IMR-90 (cell line): ENCODE data around the gene PCSK6. TPM values are rescaled to one million over a fixed set of nuclear protein-coding genes. Genes with fewer than 3 reads are reported as not detected.

ENCODE experiments used
- ATAC-seq: fragments of 200-7000 bp; cut with Tn5 transposase; 2 replicates; pipeline ENCODE4 v1.9.1; 2020; ENCODE audit warnings: low read depth, mild to moderate bottlenecking, moderate library complexity
- BruUV-seq: library from RNA; stranded (reverse); fragments of 400-500 nt; replicated peaks from 2 replicates; lab custom pipeline; 2021; lab: Mats Ljungman, UMichigan
- CTCF ChIA-PET: fragments of 300-600 bp; formaldehyde crosslinking; extraction: SDS; loops from one replicate; lab custom pipeline; 2021; ENCODE audit warnings: antibody characterized with exemption; lab: Yijun Ruan, JAX
- POLR2A ChIA-PET: fragments of 300-600 bp; sonication (Branson Sonifier 250); formaldehyde crosslinking; loops from one replicate; lab custom pipeline; 2022; ENCODE audit warnings: antibody characterized with exemption; ENCODE audit not compliant: unreplicated experiment; lab: Charles Lee
- DNase-seq: peaks from one replicate; pipeline ENCODE4 v3.0.0; 2013
- H2AFZ ChIP-seq: replicated peaks from 2 replicates; pipeline ENCODE3; 2013; ENCODE audit warnings: low read length, mild to moderate bottlenecking; ENCODE audit not compliant: poor library complexity
- H2AK5ac ChIP-seq: 2 replicates; pipeline ENCODE4 v1.6.1; 2013; ENCODE audit warnings: low read depth, low read length, inconsistent platforms
- H2AK9ac ChIP-seq: replicated peaks from 2 replicates; pipeline ENCODE3; 2013; ENCODE audit warnings: mild to moderate bottlenecking, low read depth, low read length, moderate library complexity; ENCODE audit not compliant: poor library complexity
- H2BK120ac ChIP-seq: 2 replicates; pipeline ENCODE4 v1.6.1; 2013; ENCODE audit warnings: low read depth, low read length, inconsistent platforms
- H2BK15ac ChIP-seq: 3 replicates; pipeline ENCODE4 v1.6.1; 2013; ENCODE audit warnings: low read depth, low read length, inconsistent platforms
- H2BK20ac ChIP-seq: 2 replicates; pipeline ENCODE4 v1.6.1; 2013; ENCODE audit warnings: low read depth, mild to moderate bottlenecking, inconsistent platforms, low read length, moderate library complexity
- H2BK5ac ChIP-seq: 2 replicates; pipeline ENCODE4 v1.6.1; 2013; ENCODE audit warnings: mild to moderate bottlenecking, low read depth, low read length, inconsistent platforms; ENCODE audit not compliant: poor library complexity, severe bottlenecking
- H3K14ac ChIP-seq: replicated peaks from 2 replicates; pipeline ENCODE4 v1.6.1; 2013; ENCODE audit warnings: low read depth, low read length, inconsistent platforms
- H3K18ac ChIP-seq: 2 replicates; pipeline ENCODE4 v1.6.1; 2013; ENCODE audit warnings: low read depth, low read length, control low read depth
- H3K23ac ChIP-seq: 2 replicates; pipeline ENCODE4 v1.6.1; 2013; ENCODE audit warnings: low read depth, low read length, inconsistent platforms
- H3K27ac ChIP-seq: 2 replicates; pipeline ENCODE4 v1.5.1; 2013; ENCODE audit warnings: mild to moderate bottlenecking, control low read depth, low read length; ENCODE audit not compliant: insufficient read depth
- H3K27me3 ChIP-seq: 2 replicates; pipeline ENCODE4 v1.6.1; 2013; ENCODE audit warnings: low read length; ENCODE audit not compliant: control insufficient read depth, insufficient read depth
- H3K36me3 ChIP-seq: 2 replicates; pipeline ENCODE4 v1.6.1; 2013; ENCODE audit warnings: low read length, mixed read lengths; ENCODE audit not compliant: control insufficient read depth, insufficient read depth
- H3K4ac ChIP-seq: 2 replicates; pipeline ENCODE4 v1.6.1; 2013; ENCODE audit warnings: low read depth, low read length, inconsistent platforms
- H3K4me1 ChIP-seq: 2 replicates; pipeline ENCODE4 v1.6.1; 2013; ENCODE audit warnings: low read length, mixed read lengths; ENCODE audit not compliant: control insufficient read depth, insufficient read depth
- H3K4me2 ChIP-seq: 2 replicates; pipeline ENCODE4 v1.6.1; 2013; ENCODE audit warnings: low read depth, mild to moderate bottlenecking, control low read depth, low read length, moderate library complexity
- H3K4me3 ChIP-seq: 2 replicates; pipeline ENCODE4 v1.5.1; 2013; ENCODE audit warnings: low read depth, mild to moderate bottlenecking, control low read depth, low read length, moderate library complexity; ENCODE audit not compliant: insufficient read depth
- H3K56ac ChIP-seq: 2 replicates; pipeline ENCODE4 v1.6.1; 2013; ENCODE audit warnings: low read length, inconsistent platforms; ENCODE audit not compliant: insufficient read depth; ENCODE audit errors: extremely low read depth
- H3K79me1 ChIP-seq, 2 experiments: 2 replicates each; pipeline ENCODE4 v1.6.1; 2013; ENCODE audit warnings: low read length in 2 of 2, inconsistent platforms in 1 of 2, low read depth in 1 of 2
- H3K9ac ChIP-seq: 2 replicates; pipeline ENCODE4 v1.6.1; 2013; ENCODE audit warnings: low read depth, low read length, control low read depth
- H3K9me1 ChIP-seq: 2 replicates; pipeline ENCODE4 v1.6.1; 2013; ENCODE audit warnings: low read length, inconsistent platforms; ENCODE audit not compliant: insufficient read depth
- H3K9me3 ChIP-seq: 2 replicates; pipeline ENCODE4 v1.6.1; 2013; ENCODE audit warnings: low read length; ENCODE audit not compliant: control insufficient read depth, insufficient read depth
- H4K20me1 ChIP-seq: 2 replicates; pipeline ENCODE4 v1.6.1; 2013; ENCODE audit warnings: low read length, inconsistent platforms; ENCODE audit not compliant: insufficient read depth
- H4K5ac ChIP-seq: 2 replicates; pipeline ENCODE4 v1.6.1; 2013; ENCODE audit warnings: mild to moderate bottlenecking, low read depth, low read length, control low read depth
- H4K8ac ChIP-seq, 2 experiments: 2 replicates each; pipeline ENCODE4 v1.6.1; 2013; ENCODE audit warnings: low read depth in 2 of 2, low read length in 2 of 2, control low read depth in 1 of 2, inconsistent platforms in 1 of 2
- H4K91ac ChIP-seq: 2 replicates; pipeline ENCODE4 v1.6.1; 2013; ENCODE audit warnings: low read depth, low read length, inconsistent platforms; ENCODE audit not compliant: insufficient read depth
- BHLHE40 ChIP-seq: fragments of 150-350 bp; IDR thresholded peaks from 2 replicates; pipeline ENCODE4 v1.6.1; 2016; ENCODE audit warnings: mild to moderate bottlenecking, low read depth, low read length
- CEBPB ChIP-seq: IDR thresholded peaks from 2 replicates; pipeline ENCODE4 v1.6.1; 2012; ENCODE audit warnings: low read depth, low read length, improper control_type of control experiment
- WGBS, 2 experiments: methylation state at CpG; one replicate each; pipeline versions ENCODE4 v1.1.5 to v1.1.7; 2013; ENCODE audit warnings: missing lambda C conversion rate in 2 of 2; ENCODE audit not compliant: insufficient read length in 1 of 2; ENCODE audit errors: extremely low coverage in 2 of 2; 5-methylcytosine and 5-hydroxymethylcytosine counted together
- dilution Hi-C: fragments of 300-500 bp; cut with HindIII; formaldehyde crosslinking; loops from one replicate; pipeline ENCODE4 v1.14.3; 2018; ENCODE audit warnings: low sequenced_read_pairs; ENCODE audit not compliant: unreplicated experiment
- in situ Hi-C: fragments of 300-500 bp; cut with MboI; formaldehyde crosslinking; loops from 3 replicates; pipeline ENCODE4 v1.14.3; 2019; ENCODE audit warnings: low sequenced_read_pairs, inconsistent platforms, mixed read lengths
- intact Hi-C: fragments of 100-400 bp; cut with micrococcal nuclease; formaldehyde crosslinking; loops from 2 replicates; pipeline ENCODE4 v1.10.0; 2022
- polyA plus RNA-seq, 3 experiments: library from polyadenylated mRNA; depleted of rRNA; stranded (reverse); fragments of >200 nt; gene quantifications; 2 replicates each; pipeline ENCODE4 v1.2.3, GENCODE V29; 2012; ENCODE audit warnings: low replicate concordance in 1 of 3
- total RNA-seq: library from RNA; depleted of rRNA; stranded (reverse); fragments of >200 nt; gene quantifications from 2 replicates; pipeline ENCODE4 v1.2.3, GENCODE V29; 2012

PCSK6 gene
- total and polyA plus RNA-seq, 2 of the 4 experiments (the other 2 are of a cell fraction) = not detected

DNA sequence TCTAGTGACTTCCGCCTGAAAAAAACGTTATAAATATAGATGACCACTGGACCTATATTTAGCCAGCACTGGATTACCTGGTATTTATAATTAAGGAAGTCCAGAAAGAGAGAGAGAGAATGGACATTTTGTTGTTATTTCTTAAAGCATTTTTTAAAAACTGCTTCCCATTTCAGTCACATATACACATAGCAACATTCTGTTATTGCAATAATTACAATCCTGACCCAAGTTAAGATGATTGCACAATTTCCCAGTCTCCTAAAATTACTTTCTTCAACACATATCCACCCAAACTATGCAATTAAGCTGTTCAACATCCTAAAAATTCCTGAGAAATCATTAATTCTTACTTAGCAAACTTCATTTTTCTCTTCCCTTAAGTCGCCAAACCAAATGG is 37.7 kb downstream of the PCSK6 start:
- H3K4ac ChIP-seq = no peak overlapping the region
- POLR2A ChIA-PET = no interaction called here
- no peaks in the 10 kb centered on the region for H4K20me1 ChIP-seq
- no peak for ATAC-seq
- no peak overlapping the region for H2AFZ ChIP-seq
- H3K56ac ChIP-seq = no peak overlapping the region
- H3K27ac ChIP-seq = no peak overlapping the region
- H3K14ac ChIP-seq = no peak overlapping the region
- H3K23ac ChIP-seq = no peak overlapping the region
- WGBS, 2 experiments = no CpG with 5 or more reads among the region's 3 CpGs
- no peak overlapping the region for H2BK20ac ChIP-seq
- H3K9me3 ChIP-seq = no peaks in the 10 kb centered on the region
- BruUV-seq = no TSS peak
- H3K4me2 ChIP-seq = no peak overlapping the region
- intact Hi-C loops = no loop called here
- DNase-seq = no peak
- H2BK15ac ChIP-seq = no peak overlapping the region
- H3K79me1 ChIP-seq = no peaks in the 10 kb centered on the region
- no peak overlapping the region for H3K9ac ChIP-seq
- H4K8ac ChIP-seq = no peak overlapping the region
- in situ Hi-C loops = no loop called here
- no peak overlapping the region for H3K18ac ChIP-seq
- no peak overlapping the region for H4K91ac ChIP-seq
- TF ChIP-seq CEBPB (peak; percentile 64), BHLHE40 (no peak)
- no peak overlapping the region for H2AK5ac ChIP-seq
- H3K36me3 ChIP-seq = no peaks in the 10 kb centered on the region
- H2BK120ac ChIP-seq = no peak overlapping the region
- no peak overlapping the region for H3K4me3 ChIP-seq
- H3K9me1 ChIP-seq = no peaks in the 10 kb centered on the region
- peaks cover 29% of the 10 kb centered on the region for H3K27me3 ChIP-seq
- no peaks in the 10 kb centered on the region for H3K4me1 ChIP-seq
- H2AK9ac ChIP-seq = no peak overlapping the region
- CTCF ChIA-PET = no interaction called here
- no peak overlapping the region for H2BK5ac ChIP-seq
- dilution Hi-C loops = no loop called here
- H4K5ac ChIP-seq = no peak overlapping the region
